Measurements from ENCODE around the gene PLA1A. TPM values are rescaled to one million over a fixed set of nuclear protein-coding genes. Genes with fewer than 3 reads are reported as not detected.

Gene PLA1A
- total and polyA plus RNA-seq, 10 of the 15 experiments (the other 5 are each of a cell fraction or from before 2014, with no cell fraction given): 2.9 to 106 (median 4.8) TPM

DNA sequence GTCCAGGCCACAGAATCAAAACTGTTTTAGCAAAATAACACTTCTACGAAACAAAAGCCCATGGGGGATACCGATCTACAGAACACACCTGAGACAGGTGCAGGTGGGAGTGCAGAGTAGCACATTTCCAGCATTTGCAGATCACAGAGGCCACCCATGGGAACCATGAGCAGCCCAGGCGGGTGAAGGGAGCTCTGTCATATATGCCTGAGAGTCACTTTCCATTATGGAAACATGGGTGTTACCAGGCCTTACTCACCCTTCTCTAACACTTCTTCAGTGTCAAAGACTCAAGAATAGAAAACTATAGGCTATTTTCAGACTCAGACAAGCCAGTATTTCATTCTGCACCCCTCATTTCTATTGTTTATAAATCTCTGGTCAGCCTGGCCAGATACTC lies 3.5 kb downstream of the PLA1A start (continued):
- TF ChIP-seq, protein P1, sequence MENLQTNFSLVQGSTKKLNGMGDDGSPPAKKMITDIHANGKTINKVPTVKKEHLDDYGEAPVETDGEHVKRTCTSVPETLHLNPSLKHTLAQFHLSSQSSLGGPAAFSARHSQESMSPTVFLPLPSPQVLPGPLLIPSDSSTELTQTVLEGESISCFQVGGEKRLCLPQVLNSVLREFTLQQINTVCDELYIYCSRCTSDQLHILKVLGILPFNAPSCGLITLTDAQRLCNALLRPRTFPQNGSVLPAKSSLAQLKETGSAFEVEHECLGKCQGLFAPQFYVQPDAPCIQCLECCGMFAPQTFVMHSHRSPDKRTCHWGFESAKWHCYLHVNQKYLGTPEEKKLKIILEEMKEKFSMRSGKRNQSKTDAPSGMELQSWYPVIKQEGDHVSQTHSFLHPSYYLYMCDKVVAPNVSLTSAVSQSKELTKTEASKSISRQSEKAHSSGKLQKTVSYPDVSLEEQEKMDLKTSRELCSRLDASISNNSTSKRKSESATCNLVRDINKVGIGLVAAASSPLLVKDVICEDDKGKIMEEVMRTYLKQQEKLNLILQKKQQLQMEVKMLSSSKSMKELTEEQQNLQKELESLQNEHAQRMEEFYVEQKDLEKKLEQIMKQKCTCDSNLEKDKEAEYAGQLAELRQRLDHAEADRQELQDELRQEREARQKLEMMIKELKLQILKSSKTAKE (IDR thresholded peaks at IDR 0.05; ENCODE audit: low read depth, poor library complexity, severe bottlenecking): no peak
- TF ChIP-seq IKZF2 (IDR thresholded peaks at IDR 0.05): peak in 1 of 2 experiments; percentile 1; a peak in 1 of 4 replicates

DNA sequence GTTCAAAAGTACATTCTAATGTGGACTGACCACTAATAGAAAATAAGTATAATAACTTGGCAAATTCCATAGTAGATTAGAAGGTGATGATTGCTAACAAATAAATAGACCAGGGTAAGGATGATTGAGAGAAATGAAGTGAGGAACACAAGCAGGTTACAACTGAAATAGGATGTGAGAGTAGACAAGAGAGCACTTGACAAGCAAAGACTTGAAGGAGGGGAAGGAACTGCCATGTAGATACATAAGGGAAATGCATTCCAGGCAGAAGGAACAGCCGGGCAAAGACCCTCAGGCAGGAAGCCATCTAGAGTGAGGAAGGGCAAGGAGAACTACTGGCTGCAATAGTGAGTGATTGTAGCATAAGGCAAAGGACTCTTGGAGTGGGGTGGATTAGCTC lies 5.0 kb downstream of the PLA1A start:
- ChIA-PET POLR2A (interaction anchor here (0.6 to 10.4 kb wide), 11 partner anchors 22 to 139 kb away, joined by 3 to 133 read pairs (median 9); partner anchors contain the start of genes ADPRH, CD80 and COX17), CTCF (interaction anchor here (0.5 to 9.5 kb wide), 12 partner anchors 22 to 133 kb away, joined by 3 to 296 read pairs (median 16); partner anchors contain the start of genes ADPRH and COX17), SMC1A (ENCODE audit: uncharacterized antibody, unreplicated experiment) (interaction anchor here (0.7 to 7.6 kb wide), 18 partner anchors 10 to 310 kb away, joined by 3 to 329 read pairs (median 4); partner anchors contain the start of genes CD80 and COX17), RAD21 (ENCODE audit: unreplicated experiment) (interaction anchor here (0.6 to 7.2 kb wide), 12 partner anchors 10 to 79 kb away, joined by 3 to 239 read pairs (median 29); partner anchors contain the start of genes ADPRH, CD80 and COX17)
- no peak overlapping the region for H2AFZ ChIP-seq (ENCODE audit: control insufficient read depth, low read depth, low read length)
- DNase-seq (ENCODE audit: low read depth, low spot score) (no peak), FAIRE-seq (no peak), ATAC-seq (no peak)
- intact Hi-C loops (cut with micrococcal nuclease; ENCODE audit: unreplicated experiment): no loop called here
- WGBS (ENCODE audit: insufficient coverage, insufficient replicate concordance, low lambda C conversion rate, missing lambda C conversion rate): 0% methylated on average over 1 of the region's 1 CpG
- peak overlapping the region; percentile 57 for H3K27ac ChIP-seq (ENCODE audit: control insufficient read depth, insufficient read depth)
- in situ Hi-C loops (cut with MboI): no loop called here
- H4K20me1 ChIP-seq (ENCODE audit: control insufficient read depth, insufficient read depth): no peaks in the 10 kb centered on the region
- no peak overlapping the region; the same call in 1 of the 2 replicates for H3K9ac ChIP-seq (ENCODE audit: control insufficient read depth, insufficient read depth, low read length)
- H3K4me3 ChIP-seq: no peak overlapping the region
- peak overlapping the region; percentile 51 for H3K4me2 ChIP-seq (ENCODE audit: control insufficient read depth, insufficient read depth)
- H3K4me1 ChIP-seq (ENCODE audit: control insufficient read depth, insufficient read depth, low read length): peaks cover 43% of the 10 kb centered on the region
- H3K27me3 ChIP-seq (replicated peaks in 1 of 2; ENCODE audit: control insufficient read depth in 2 of 2, insufficient read depth in 2 of 2, low read length in 1 of 2): no peaks in the 10 kb centered on the region
- no TSS peak for BruUV-seq (replicated peaks)
- no peaks in the 10 kb centered on the region; a peak in 1 of 4 replicates for H3K36me3 ChIP-seq (ENCODE audit: control insufficient read depth in 2 of 2, insufficient read depth in 2 of 2, low read length in 1 of 2)
- peaks cover 22% of the 10 kb centered on the region for H3K79me2 ChIP-seq (ENCODE audit: control insufficient read depth, insufficient read depth, low read length)
- no peaks in the 10 kb centered on the region for H3K9me3 ChIP-seq (replicated peaks; ENCODE audit: control insufficient read depth, insufficient read depth, low read length)
- TF ChIP-seq NFYA (IDR thresholded peaks at IDR 0.05; ENCODE audit: borderline replicate concordance, low read depth, low read length) (no peak), PKNOX1 (IDR thresholded peaks at IDR 0.05) (0 out of 2 replicates have a peak, but pooled peaks have one; percentile 8), IKZF2 (IDR thresholded peaks at IDR 0.05) (peak; percentile 37 to 48; a peak in 2 of 4 replicates), MTA3 (IDR thresholded peaks at IDR 0.05; ENCODE audit: borderline replicate concordance, low read length) (no peak), ZNF384 (IDR thresholded peaks at IDR 0.05; ENCODE audit: borderline replicate concordance, low read depth, low read length) (no peak), ASH2L (IDR thresholded peaks at IDR 0.05; ENCODE audit: borderline replicate concordance, low read depth) (no peak), LARP7 (IDR thresholded peaks at IDR 0.05) (no peak), NBN (IDR thresholded peaks at IDR 0.05) (0 out of 2 replicates have a peak, but pooled peaks have one; percentile 55)
- TF ChIP-seq, protein P2, sequence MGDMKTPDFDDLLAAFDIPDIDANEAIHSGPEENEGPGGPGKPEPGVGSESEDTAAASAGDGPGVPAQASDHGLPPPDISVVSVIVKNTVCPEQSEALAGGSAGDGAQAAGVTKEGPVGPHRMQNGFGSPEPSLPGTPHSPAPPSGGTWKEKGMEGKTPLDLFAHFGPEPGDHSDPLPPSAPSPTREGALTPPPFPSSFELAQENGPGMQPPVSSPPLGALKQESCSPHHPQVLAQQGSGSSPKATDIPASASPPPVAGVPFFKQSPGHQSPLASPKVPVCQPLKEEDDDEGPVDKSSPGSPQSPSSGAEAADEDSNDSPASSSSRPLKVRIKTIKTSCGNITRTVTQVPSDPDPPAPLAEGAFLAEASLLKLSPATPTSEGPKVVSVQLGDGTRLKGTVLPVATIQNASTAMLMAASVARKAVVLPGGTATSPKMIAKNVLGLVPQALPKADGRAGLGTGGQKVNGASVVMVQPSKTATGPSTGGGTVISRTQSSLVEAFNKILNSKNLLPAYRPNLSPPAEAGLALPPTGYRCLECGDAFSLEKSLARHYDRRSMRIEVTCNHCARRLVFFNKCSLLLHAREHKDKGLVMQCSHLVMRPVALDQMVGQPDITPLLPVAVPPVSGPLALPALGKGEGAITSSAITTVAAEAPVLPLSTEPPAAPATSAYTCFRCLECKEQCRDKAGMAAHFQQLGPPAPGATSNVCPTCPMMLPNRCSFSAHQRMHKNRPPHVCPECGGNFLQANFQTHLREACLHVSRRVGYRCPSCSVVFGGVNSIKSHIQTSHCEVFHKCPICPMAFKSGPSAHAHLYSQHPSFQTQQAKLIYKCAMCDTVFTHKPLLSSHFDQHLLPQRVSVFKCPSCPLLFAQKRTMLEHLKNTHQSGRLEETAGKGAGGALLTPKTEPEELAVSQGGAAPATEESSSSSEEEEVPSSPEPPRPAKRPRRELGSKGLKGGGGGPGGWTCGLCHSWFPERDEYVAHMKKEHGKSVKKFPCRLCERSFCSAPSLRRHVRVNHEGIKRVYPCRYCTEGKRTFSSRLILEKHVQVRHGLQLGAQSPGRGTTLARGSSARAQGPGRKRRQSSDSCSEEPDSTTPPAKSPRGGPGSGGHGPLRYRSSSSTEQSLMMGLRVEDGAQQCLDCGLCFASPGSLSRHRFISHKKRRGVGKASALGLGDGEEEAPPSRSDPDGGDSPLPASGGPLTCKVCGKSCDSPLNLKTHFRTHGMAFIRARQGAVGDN (IDR thresholded peaks at IDR 0.05): peak; percentile 22; the same call in 1 of the 2 replicates
- TF ChIP-seq, protein P3, sequence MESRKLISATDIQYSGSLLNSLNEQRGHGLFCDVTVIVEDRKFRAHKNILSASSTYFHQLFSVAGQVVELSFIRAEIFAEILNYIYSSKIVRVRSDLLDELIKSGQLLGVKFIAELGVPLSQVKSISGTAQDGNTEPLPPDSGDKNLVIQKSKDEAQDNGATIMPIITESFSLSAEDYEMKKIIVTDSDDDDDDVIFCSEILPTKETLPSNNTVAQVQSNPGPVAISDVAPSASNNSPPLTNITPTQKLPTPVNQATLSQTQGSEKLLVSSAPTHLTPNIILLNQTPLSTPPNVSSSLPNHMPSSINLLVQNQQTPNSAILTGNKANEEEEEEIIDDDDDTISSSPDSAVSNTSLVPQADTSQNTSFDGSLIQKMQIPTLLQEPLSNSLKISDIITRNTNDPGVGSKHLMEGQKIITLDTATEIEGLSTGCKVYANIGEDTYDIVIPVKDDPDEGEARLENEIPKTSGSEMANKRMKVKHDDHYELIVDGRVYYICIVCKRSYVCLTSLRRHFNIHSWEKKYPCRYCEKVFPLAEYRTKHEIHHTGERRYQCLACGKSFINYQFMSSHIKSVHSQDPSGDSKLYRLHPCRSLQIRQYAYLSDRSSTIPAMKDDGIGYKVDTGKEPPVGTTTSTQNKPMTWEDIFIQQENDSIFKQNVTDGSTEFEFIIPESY (IDR thresholded peaks at IDR 0.05): 0 out of 2 replicates have a peak, but pooled peaks have one; percentile 18

All from GM12878 (cell line).